Endometrium (tissue), 2 donors: ENCODE data around the gene LRRC15.

ENCODE experiments used
- FAIRE-seq: peaks from 2 replicates; lab custom pipeline; 2012; peaks lifted over from hg19 to GRCh38; lab: Jason Lieb, UNC
- donor health status: control.
- donor health status: control.

Gene LRRC15

DNA sequence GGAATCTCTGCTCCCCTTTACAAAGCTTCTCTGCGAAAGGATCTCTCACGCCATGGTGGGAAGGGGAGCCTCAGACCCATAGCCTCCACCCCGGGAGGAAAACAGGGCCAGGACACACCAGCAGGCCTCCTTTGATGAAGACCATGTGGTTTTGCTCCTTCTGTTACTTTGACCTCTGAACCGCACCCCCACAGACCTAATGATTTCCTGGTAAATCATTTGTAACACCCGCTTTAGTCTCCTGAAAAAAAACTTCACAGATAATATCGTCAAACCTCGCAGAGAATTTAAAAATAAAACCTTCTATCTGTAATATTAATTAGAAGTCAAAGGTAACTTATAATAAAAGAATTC lies 36.7 kb downstream of the LRRC15 start:
- FAIRE-seq, result no peak

- FAIRE-seq, result no peak
These were observed 39.0 kb downstream of the LRRC15 start for GRCh38 chr3:194330579-194330978.

DNA sequence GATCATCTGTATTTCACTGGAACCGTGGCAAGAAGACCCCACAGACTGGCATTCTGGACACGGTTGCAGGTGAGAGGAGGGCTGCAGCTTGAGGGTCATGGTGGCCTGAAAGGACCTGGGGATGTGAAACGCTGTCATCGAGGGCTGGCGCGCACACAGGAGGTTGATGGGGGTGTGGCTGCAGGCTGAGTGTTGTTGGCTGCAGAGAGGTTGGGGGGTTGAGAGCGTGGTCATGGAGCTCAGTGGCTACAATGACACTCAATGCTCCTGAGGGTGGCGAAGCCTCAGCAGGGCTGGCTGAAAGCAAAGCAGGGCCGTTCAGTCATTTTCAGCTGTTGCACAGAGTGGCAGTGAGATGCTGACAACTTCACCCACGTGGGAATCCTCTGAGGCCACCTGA lies 39.4 kb downstream of the LRRC15 start:
- no peak for FAIRE-seq

DNA sequence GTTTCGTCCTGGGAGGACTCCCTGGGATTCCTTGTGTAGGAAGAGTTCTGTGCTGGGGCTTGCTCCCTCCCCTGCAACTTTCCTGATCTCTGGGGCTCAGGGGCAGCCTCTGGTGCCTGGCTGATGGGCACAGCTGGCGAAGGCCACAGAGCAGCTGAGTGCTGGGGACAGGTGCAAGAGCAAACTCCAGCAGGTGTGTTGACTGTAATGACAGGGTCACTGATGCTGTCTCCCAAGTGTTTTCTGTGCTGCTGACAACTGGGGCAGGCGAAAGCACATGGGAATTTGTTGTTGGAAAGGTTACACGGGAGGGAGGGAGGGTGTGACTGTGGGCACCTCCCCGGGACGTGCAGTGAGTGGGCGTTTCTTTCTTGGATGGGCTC lies 40.0 kb downstream of the LRRC15 start:
- FAIRE-seq, result no peak

GRCh38 chr3:194328942-194329582 lies 40.5 kb downstream of the LRRC15 start:
- no peak for FAIRE-seq

DNA sequence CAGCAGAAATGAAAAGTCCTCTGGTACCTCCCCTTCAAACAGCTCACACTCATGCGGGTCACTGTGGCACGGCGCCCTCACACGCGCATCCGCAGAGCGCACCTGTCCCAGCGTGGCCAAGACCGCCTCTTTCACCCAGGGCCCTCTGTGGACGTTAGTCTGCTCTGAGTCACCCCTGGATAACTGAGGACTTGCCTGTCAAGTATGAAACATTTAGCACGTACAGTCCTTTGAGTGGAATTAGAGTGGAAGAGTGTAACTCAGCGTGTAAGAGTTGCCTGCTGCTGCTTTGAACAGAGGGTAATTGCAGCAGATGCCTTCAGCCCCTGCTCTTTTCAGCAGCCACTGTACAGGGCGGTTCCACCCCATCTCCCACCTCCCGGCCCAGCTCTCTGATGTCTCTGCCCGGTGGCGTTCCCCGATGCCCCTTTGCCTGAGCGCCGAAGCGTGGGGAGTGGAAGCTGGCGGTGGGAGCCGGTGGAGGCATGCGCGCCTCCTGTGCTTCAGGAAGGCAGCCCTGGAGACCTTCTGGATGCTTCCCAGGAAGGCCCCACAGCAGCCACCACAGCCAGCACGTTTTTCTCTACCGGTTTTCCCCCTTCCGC lies 41.4 kb downstream of the LRRC15 start:
- no peak for FAIRE-seq

GRCh38 chr3:194327218-194328052 lies 42.1 kb downstream of the LRRC15 start:
- FAIRE-seq, result no peak

GRCh38 chr3:194326968-194327217 lies 42.6 kb downstream of the LRRC15 start:
- FAIRE-seq, result no peak

DNA sequence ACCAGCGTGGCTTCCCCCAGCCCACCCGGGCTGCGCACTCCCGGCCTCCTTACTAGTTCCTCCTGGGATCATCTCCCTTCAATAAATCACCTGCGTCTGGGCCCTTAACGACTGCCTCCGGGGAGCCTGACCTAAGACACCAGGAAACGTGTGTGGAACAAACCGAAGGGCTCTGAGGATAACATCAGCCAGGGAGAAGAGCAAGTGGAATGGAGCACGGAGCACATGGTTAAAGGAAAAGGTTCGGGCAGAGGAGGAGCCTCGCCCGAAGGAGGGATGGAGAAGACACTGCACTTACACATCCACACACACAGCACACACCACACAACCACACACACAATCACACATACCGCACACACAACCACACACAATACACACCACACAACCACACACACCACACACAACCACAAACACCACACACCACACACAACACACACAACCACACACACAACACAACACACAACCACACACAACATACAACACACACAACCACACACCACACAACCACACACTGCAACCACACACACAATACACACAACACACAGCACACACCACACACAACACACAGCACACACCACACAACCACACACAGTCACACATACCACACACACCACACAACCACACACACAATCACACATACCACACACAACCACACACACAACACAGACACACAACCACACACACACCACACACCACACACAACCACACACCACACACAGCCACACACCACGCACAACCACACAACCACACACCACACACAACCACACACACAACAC lies 43.2 kb downstream of the LRRC15 start:
- FAIRE-seq, result no peak

DNA sequence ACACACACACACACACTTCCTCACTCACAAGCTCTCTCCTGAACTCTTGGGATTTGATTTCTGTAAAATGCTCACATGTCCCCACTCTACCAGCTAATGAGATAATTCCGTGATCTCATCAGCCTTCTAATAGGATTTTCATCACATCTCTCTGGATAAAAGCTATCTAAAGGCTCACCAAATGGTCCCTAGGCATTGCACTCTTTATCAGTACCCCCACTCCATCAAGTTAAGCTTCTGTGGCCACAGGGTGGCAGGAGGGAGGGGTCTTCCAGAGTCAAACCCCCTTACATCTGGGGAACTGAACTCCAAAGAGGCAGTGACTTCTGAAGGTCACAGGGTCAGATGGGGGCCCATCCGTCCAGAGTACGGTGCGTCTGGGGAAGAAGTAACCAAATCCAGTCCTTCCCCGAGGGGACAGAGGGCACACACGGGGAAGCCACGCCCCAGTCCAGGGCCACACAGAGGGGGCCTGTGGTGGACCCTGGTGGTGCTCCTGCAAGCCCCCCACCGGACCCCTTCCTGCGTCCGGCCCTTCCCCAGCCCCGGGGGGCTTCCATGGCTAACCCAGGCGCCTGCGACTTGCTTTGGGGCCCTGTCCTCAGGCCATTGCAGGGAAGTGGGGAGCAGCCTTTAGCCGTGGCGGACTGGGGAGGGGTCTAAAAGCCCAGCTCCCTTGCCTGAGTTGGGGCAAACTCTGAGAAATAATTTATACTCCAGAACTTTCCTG lies 44.0 kb downstream of the LRRC15 start:
- no peak for FAIRE-seq

DNA sequence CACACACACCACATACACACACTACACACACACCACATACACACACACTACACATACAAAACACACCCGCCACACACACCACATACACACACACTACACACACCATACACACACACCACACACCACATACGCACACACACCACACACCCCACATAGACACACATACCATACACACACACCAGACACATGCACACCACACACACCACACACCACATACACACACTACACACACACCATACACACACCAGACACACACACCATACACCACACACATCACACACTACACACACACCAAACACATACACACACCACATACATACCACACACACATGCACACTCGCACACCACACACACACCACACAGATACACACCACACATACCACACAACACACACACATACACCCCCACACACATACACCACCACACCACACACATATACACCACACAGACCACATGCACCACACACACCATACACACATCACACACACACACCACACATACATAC lies 44.7 kb downstream of the LRRC15 start:
- no peak for FAIRE-seq

DNA sequence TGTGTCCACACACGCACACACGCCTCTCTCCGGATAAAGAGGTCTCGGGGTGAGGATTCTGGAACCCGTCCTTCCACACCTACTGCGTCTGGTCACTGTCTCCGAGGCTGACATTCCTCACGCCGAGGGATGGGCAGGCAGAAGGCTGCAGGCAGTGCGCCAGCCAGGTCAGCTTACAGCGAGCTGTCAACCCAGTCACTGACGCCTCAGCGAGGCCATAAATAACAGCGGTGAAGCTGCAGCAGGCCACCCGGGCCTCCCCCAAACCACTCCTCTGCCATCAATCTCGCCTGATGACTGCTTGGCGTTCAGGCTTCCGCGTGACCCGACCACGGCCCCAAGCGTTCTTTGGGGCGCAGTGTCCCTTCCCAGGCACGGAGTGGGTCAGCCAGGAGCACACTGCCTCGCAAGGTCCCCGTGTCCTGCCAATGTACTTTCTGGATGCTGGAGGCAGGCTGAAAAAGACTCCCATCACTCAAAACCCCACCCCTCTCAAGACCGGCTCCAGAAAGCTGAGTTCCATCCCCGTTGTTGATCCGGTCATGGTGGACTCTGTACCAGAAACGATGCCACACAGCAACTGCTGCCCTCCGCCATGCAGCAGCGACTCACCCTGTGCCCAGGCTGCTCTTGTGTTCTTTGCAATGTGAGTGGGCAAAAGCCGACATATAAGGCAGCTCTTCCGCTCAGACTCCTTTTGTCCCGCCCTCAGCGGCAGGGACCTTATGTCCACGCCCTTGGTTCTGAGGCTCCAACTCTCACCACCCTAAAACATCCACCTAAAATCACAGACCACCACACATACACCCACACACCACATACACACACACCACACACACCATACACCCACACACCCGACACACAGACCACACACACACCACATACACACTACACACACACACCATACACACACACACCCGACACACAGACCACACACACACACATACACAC lies 45.5 kb downstream of the LRRC15 start:
- no peak for FAIRE-seq

GRCh38 chr3:194322678-194323211 lies 46.8 kb downstream of the LRRC15 start:
- FAIRE-seq, result no peak

GRCh38 chr3:194321693-194322640 lies 47.6 kb downstream of the LRRC15 start:
- no peak for FAIRE-seq

DNA sequence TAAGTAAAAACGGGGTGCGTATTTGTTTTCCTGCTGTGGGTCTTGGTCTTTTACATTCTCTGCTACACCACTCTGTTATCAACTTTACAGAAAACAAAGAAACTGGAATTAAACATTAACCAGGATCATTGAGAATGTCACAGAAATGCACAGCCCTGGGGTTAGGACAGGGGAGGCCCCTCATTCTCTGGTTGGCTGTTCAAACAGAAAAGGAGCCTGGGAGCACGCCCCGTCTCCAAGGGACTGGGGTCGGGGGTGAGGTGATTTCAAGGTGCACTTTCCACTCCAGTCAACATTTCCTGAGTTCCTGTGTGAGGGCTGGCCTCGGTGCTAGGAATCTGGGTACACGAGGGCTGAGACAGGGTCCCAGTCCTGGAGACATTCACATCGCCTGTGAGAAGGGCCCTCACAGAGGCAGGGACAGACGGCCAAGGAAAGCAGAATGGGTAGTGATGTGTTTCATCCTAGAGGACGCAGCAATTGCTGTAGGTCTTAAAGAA lies 48.7 kb downstream of the LRRC15 start:
- no peak for FAIRE-seq

GRCh38 chr3:194320100-194320499 lies 49.4 kb downstream of the LRRC15 start:
- no peak for FAIRE-seq

- FAIRE-seq, result no peak
These were observed 50.9 kb downstream of the LRRC15 start for GRCh38 chr3:194318511-194319161.

DNA sequence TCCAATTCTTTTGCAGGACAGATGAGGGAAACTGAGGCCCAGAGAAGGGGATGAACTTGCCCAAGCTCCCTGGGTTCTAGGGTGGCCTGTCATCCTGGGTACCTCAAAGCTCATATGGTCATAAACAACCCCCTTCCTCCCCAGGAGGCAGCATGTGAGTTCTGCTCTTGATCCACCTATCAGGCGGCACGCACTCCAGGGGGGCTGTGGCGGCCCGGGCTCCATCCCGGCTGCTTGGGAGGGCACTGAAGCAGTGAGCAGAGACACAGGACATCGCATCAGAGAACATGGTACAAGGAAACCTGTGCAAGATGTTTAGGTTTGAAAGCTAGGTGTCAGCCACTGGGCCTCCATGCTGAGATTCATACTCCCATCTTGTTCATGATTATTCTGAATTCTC lies 52.6 kb downstream of the LRRC15 start:
- no peak for FAIRE-seq

DNA sequence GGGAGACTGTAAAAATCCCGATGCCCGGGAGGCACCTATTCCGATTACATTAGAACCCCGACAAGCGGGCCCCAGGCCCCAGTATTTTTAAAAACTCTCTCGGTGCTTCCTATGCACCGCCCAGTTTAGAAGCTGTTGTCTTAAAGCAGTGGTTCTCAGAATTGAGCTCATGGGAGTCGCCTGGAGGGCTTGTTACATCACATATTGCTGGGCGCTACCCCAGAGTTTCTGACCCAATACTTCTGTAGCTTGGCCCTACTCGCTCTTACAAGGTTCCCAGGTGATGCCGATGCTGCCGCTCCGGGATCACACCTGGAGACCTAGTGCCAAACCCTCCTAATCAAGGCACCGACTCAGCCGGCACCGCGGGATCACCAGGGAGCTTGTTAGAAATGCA lies 53.6 kb downstream of the LRRC15 start:
- no peak for FAIRE-seq
